ENCODE data around the gene MIOX. TPM values are rescaled to one million over a fixed set of nuclear protein-coding genes. Genes with fewer than 3 reads are reported as not detected.

Gene MIOX
- total and polyA plus RNA-seq, 2 of the 13 experiments (the other 11 are each of a cell fraction or from before 2014, with no cell fraction given), result 1.5 to 2.9 TPM

GRCh38 chr22:50507421-50507990 lies 20.8 kb downstream of the MIOX start, which contains the start of gene LMF2 (continued):
- TF ChIP-seq ZNF512B (CRISPR knock-in tag; IDR thresholded peaks at IDR 0.05; ENCODE audit: borderline replicate concordance) (no peak), PHF20 (CRISPR knock-in tag; IDR thresholded peaks at IDR 0.05) (0 out of 2 replicates have a peak, but pooled peaks have one; percentile 45), ZNF251 (CRISPR knock-in tag; IDR thresholded peaks at IDR 0.05) (no peak), ATF1 (CRISPR knock-in tag; IDR thresholded peaks at IDR 0.05) (no peak), KDM5B (CRISPR knock-in tag; IDR thresholded peaks at IDR 0.05; ENCODE audit: borderline replicate concordance) (0 out of 2 replicates have a peak, but pooled peaks have one; percentile 48), MYC (CRISPR knock-in tag; IDR thresholded peaks at IDR 0.05; ENCODE audit: borderline replicate concordance) (peak; percentile 29; the same call in 1 of the 2 replicates), RARA (CRISPR knock-in tag; IDR thresholded peaks at IDR 0.05) (no peak), HDAC1 (CRISPR knock-in tag; IDR thresholded peaks at IDR 0.05) (peak; percentile 56), GATA4 (IDR thresholded peaks at IDR 0.05; ENCODE audit: borderline replicate concordance, low read depth) (no peak), SAP130 (CRISPR knock-in tag; IDR thresholded peaks at IDR 0.05; ENCODE audit: low read depth) (peak; percentile 78), TCF12 (IDR thresholded peaks at IDR 0.05) (no peak), TCF12 (CRISPR knock-in tag; IDR thresholded peaks at IDR 0.05) (no peak), NR2C2 (CRISPR knock-in tag; IDR thresholded peaks at IDR 0.05; ENCODE audit: borderline replicate concordance) (0 out of 2 replicates have a peak, but pooled peaks have one; percentile 1), EZH2 (conservative IDR thresholded peaks at IDR 0.05; ENCODE audit: low read depth, low read length) (no peak), ATM (IDR thresholded peaks at IDR 0.05; ENCODE audit: borderline replicate concordance) (no peak), NR0B2 (CRISPR knock-in tag; IDR thresholded peaks at IDR 0.05) (no peak), YY1 (IDR thresholded peaks at IDR 0.05; ENCODE audit: insufficient read depth, insufficient replicate concordance, low read depth, low read length) (peak; percentile 86), SATB2 (CRISPR knock-in tag; IDR thresholded peaks at IDR 0.05) (no peak), E2F2 (CRISPR knock-in tag; IDR thresholded peaks at IDR 0.05; ENCODE audit: borderline replicate concordance) (peak; percentile 67; the same call in 1 of the 2 replicates), JUND (CRISPR knock-in tag; IDR thresholded peaks at IDR 0.05) (no peak)
- TF ChIP-seq, protein P1, sequence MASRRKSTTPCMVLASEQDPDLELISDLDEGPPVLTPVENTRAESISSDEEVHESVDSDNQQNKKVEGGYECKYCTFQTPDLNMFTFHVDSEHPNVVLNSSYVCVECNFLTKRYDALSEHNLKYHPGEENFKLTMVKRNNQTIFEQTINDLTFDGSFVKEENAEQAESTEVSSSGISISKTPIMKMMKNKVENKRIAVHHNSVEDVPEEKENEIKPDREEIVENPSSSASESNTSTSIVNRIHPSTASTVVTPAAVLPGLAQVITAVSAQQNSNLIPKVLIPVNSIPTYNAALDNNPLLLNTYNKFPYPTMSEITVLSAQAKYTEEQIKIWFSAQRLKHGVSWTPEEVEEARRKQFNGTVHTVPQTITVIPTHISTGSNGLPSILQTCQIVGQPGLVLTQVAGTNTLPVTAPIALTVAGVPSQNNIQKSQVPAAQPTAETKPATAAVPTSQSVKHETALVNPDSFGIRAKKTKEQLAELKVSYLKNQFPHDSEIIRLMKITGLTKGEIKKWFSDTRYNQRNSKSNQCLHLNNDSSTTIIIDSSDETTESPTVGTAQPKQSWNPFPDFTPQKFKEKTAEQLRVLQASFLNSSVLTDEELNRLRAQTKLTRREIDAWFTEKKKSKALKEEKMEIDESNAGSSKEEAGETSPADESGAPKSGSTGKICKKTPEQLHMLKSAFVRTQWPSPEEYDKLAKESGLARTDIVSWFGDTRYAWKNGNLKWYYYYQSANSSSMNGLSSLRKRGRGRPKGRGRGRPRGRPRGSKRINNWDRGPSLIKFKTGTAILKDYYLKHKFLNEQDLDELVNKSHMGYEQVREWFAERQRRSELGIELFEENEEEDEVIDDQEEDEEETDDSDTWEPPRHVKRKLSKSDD (CRISPR knock-in tag; IDR thresholded peaks at IDR 0.05; ENCODE audit: low read depth), result no peak
- TF ChIP-seq, protein P2, sequence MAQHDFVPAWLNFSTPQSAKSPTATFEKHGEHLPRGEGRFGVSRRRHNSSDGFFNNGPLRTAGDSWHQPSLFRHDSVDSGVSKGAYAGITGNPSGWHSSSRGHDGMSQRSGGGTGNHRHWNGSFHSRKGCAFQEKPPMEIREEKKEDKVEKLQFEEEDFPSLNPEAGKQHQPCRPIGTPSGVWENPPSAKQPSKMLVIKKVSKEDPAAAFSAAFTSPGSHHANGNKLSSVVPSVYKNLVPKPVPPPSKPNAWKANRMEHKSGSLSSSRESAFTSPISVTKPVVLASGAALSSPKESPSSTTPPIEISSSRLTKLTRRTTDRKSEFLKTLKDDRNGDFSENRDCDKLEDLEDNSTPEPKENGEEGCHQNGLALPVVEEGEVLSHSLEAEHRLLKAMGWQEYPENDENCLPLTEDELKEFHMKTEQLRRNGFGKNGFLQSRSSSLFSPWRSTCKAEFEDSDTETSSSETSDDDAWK (CRISPR knock-in tag; IDR thresholded peaks at IDR 0.05), result no peak
